Measurements from ENCODE around the gene FAM174C.

GRCh38 chr19:1259206-1259875, 16.0 kb upstream of the FAM174C start:
- TF ChIP-seq, protein P1, sequence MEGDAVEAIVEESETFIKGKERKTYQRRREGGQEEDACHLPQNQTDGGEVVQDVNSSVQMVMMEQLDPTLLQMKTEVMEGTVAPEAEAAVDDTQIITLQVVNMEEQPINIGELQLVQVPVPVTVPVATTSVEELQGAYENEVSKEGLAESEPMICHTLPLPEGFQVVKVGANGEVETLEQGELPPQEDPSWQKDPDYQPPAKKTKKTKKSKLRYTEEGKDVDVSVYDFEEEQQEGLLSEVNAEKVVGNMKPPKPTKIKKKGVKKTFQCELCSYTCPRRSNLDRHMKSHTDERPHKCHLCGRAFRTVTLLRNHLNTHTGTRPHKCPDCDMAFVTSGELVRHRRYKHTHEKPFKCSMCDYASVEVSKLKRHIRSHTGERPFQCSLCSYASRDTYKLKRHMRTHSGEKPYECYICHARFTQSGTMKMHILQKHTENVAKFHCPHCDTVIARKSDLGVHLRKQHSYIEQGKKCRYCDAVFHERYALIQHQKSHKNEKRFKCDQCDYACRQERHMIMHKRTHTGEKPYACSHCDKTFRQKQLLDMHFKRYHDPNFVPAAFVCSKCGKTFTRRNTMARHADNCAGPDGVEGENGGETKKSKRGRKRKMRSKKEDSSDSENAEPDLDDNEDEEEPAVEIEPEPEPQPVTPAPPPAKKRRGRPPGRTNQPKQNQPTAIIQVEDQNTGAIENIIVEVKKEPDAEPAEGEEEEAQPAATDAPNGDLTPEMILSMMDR (IDR thresholded peaks at IDR 0.05; ENCODE audit: low read length), result no peak
- TF ChIP-seq EZH2 (IDR thresholded peaks at IDR 0.05; ENCODE audit: borderline replicate concordance, low read length), result no peak

All from OCI-LY1 (cell line).